Measurements from ENCODE around the gene FAM124A. TPM values are rescaled to one million over a fixed set of nuclear protein-coding genes. Genes with fewer than 3 reads are reported as not detected.

FAM124A gene
- total RNA-seq (2021; ENCODE audit: unreplicated experiment) (1.1 TPM), Bru-seq, nascent RNA (percentile 37 among the genes with signal in this experiment), BruChase-seq, experiment 1, labeled RNA remaining after a 2-hour chase (percentile 29 among the genes with signal in this experiment), BruChase-seq, experiment 2, labeled RNA remaining after a 6-hour chase (percentile 24 among the genes with signal in this experiment)
- 0.67 TPM for polyA plus RNA-seq (2012; ENCODE audit: insufficient read length)
- long read RNA-seq: 0 reads

- Histone ChIP-seq H3K4me1 (ENCODE audit: control insufficient read depth, insufficient read depth, low read length) (no peaks in the 10 kb centered on the region), H3K27me3 (ENCODE audit: control insufficient read depth, insufficient read depth, low read length) (peaks cover 5% of the 10 kb centered on the region; the same call in 1 of the 2 replicates), H3K4me3 (ENCODE audit: low read depth in 2 of 2, low read length in 2 of 2) (peak within 1 kb of the TSS; percentile 51 to 56), H3K36me3 (ENCODE audit: control insufficient read depth, insufficient read depth, low read length) (no peaks in the 10 kb centered on the region), H3K27ac (ENCODE audit: low read length) (no peak within 1 kb of the TSS), H3K9me3 (ENCODE audit: control insufficient read depth, insufficient read depth, low read depth, low read length) (no peaks in the 10 kb centered on the region)
- no TSS peak for BruUV-seq (replicated peaks)
- intact Hi-C loops (cut with micrococcal nuclease; ENCODE audit: unreplicated experiment) (no loop called here), in situ Hi-C loops (cut with HindIII; ENCODE audit: low pct_unique_long_range_greater_than_20kb, low sequenced_read_pairs) (no loop called here)
- ATAC-seq (peak; percentile 94), DNase-seq (ENCODE audit: low read depth, low spot score) (no peak)
- CTCF ChIA-PET: no interaction called here
- POLR2A ChIA-PET: interaction anchor here (0.7 kb wide), 1 partner anchor 88 kb away, joined by 3 read pairs; no protein-coding TSS in a partner anchor
- TF ChIP-seq REST (IDR thresholded peaks at IDR 0.05; ENCODE audit: insufficient read depth in 1 of 2, low read depth in 2 of 2, low read length in 1 of 2) (no peak), SIN3A (IDR thresholded peaks at IDR 0.05; ENCODE audit: borderline replicate concordance, insufficient read depth, low read depth, low read length) (no peak), TCF7L2 (IDR thresholded peaks at IDR 0.05; ENCODE audit: low read depth, low read length) (no peak), POLR2AphosphoS5 (IDR thresholded peaks at IDR 0.05; ENCODE audit: low read depth, low read length) (no peak)
- TF ChIP-seq, protein P1, sequence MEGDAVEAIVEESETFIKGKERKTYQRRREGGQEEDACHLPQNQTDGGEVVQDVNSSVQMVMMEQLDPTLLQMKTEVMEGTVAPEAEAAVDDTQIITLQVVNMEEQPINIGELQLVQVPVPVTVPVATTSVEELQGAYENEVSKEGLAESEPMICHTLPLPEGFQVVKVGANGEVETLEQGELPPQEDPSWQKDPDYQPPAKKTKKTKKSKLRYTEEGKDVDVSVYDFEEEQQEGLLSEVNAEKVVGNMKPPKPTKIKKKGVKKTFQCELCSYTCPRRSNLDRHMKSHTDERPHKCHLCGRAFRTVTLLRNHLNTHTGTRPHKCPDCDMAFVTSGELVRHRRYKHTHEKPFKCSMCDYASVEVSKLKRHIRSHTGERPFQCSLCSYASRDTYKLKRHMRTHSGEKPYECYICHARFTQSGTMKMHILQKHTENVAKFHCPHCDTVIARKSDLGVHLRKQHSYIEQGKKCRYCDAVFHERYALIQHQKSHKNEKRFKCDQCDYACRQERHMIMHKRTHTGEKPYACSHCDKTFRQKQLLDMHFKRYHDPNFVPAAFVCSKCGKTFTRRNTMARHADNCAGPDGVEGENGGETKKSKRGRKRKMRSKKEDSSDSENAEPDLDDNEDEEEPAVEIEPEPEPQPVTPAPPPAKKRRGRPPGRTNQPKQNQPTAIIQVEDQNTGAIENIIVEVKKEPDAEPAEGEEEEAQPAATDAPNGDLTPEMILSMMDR (IDR thresholded peaks at IDR 0.05): peak; percentile 79
Observed at GRCh38 chr13:51222037-51222685, at the start of gene FAM124A. Gene FAM124A, plus strand, starts transcription at chr13:51222398. Its CDS starts 104 bp downstream, at chr13:51222502.

- ATAC-seq (no peak), DNase-seq (ENCODE audit: low read depth, low spot score) (no peak)
- Histone ChIP-seq H3K4me1 (ENCODE audit: control insufficient read depth, insufficient read depth, low read length) (no peaks in the 10 kb centered on the region), H3K4me3 (ENCODE audit: low read depth in 2 of 2, low read length in 2 of 2) (no peak overlapping the region), H3K27ac (ENCODE audit: low read length) (no peak overlapping the region), H3K27me3 (ENCODE audit: control insufficient read depth, insufficient read depth, low read length) (0 out of 2 replicates have a peak, but pooled peaks cover under 1% of the 10 kb centered on the region), H3K36me3 (ENCODE audit: control insufficient read depth, insufficient read depth, low read length) (no peaks in the 10 kb centered on the region), H3K9me3 (ENCODE audit: control insufficient read depth, insufficient read depth, low read depth, low read length) (no peaks in the 10 kb centered on the region)
- ChIA-PET CTCF (no interaction called here), POLR2A (no interaction called here)
- in situ Hi-C loops (cut with HindIII; ENCODE audit: low pct_unique_long_range_greater_than_20kb, low sequenced_read_pairs) (no loop called here), intact Hi-C loops (cut with micrococcal nuclease; ENCODE audit: unreplicated experiment) (no loop called here)
- no TSS peak for BruUV-seq (replicated peaks)
- TF ChIP-seq REST (IDR thresholded peaks at IDR 0.05; ENCODE audit: insufficient read depth in 1 of 2, low read depth in 2 of 2, low read length in 1 of 2) (no peak), SIN3A (IDR thresholded peaks at IDR 0.05; ENCODE audit: borderline replicate concordance, insufficient read depth, low read depth, low read length) (no peak), POLR2AphosphoS5 (IDR thresholded peaks at IDR 0.05; ENCODE audit: low read depth, low read length) (no peak), TCF7L2 (IDR thresholded peaks at IDR 0.05; ENCODE audit: low read depth, low read length) (no peak)
- TF ChIP-seq, protein P1 (IDR thresholded peaks at IDR 0.05): no peak
Observed at GRCh38 chr13:51175021-51175420, 47.2 kb upstream of the FAM124A start.

Measured in Panc1 (cell line).